SK-N-SH (cell line): ENCODE data around the gene KIF6. TPM values are rescaled to one million over a fixed set of nuclear protein-coding genes. Genes with fewer than 3 reads are reported as not detected.

Experiments used
- CTCF ChIA-PET: fragments of 300-600, 350-600 bp; formaldehyde crosslinking; extraction: SDS; loops from one replicate; lab custom pipeline; 2021; lab: Yijun Ruan, JAX
- POLR2A ChIA-PET: fragments of 350-600 bp; sonication (Branson Sonifier 250); formaldehyde crosslinking; extraction: SDS; loops from one replicate; lab custom pipeline; 2020; ENCODE audit warnings: antibody characterized with exemption, inconsistent platforms; lab: Yijun Ruan, JAX
- DNase-seq: peaks from one replicate; pipeline ENCODE4 v3.0.0; 2012
- H2AFZ ChIP-seq: fragments of 200-600 bp; sonication (generic); 2 replicates; pipeline ENCODE4 v1.8.1; 2016; ENCODE audit warnings: antibody characterized with exemption, mild to moderate bottlenecking, low read depth
- H3F3A ChIP-seq: fragments of 200-600 bp; sonication (generic); replicated peaks from 2 replicates; pipeline ENCODE3; 2016; ENCODE audit warnings: antibody characterized with exemption, mild to moderate bottlenecking; ENCODE audit not compliant: insufficient read depth
- H3K27ac ChIP-seq, 2 experiments: fragments of 200-500 bp in 1 of 2; fragments of 200-600 bp in 1 of 2; sonication (Bioruptor generic) in 1 of 2; sonication (generic), shearing (Covaris generic) in 1 of 2; 2 replicates each; pipeline versions ENCODE4 v1.5.1 to v1.6.1; 2014 to 2016; ENCODE audit warnings: low read depth in 2 of 2, inconsistent platforms in 1 of 2, low read length in 1 of 2, mild to moderate bottlenecking in 1 of 2, mixed read lengths in 1 of 2
- H3K27me3 ChIP-seq: fragments of 200-600 bp; sonication (generic), shearing (Covaris generic); 2 replicates; pipeline ENCODE4 v1.6.1; 2016; ENCODE audit warnings: mixed run types; ENCODE audit not compliant: insufficient read depth
- H3K36me3 ChIP-seq, 2 experiments: fragments of 200-500 bp in 1 of 2; fragments of 200-600 bp in 1 of 2; sonication (Bioruptor generic) in 1 of 2; sonication (generic) in 1 of 2; replicated peaks in 1 of 2; 2 replicates each; pipeline versions ENCODE3 to v1.5.1; 2014 to 2016; ENCODE audit warnings: low read length in 1 of 2, mild to moderate bottlenecking in 1 of 2; ENCODE audit not compliant: insufficient read depth in 2 of 2, control insufficient read depth in 1 of 2
- H3K4me1 ChIP-seq, 2 experiments: fragments of 200-500 bp in 1 of 2; fragments of 200-600 bp in 1 of 2; sonication (Bioruptor generic) in 1 of 2; sonication (generic), shearing (Covaris generic) in 1 of 2; 2 replicates each; pipeline versions ENCODE4 v1.5.1 to v1.6.1; 2014 to 2016; ENCODE audit warnings: low read depth in 1 of 2, low read length in 1 of 2, mixed run types in 1 of 2; ENCODE audit not compliant: insufficient read depth in 2 of 2, control insufficient read depth in 1 of 2
- H3K4me2 ChIP-seq: fragments of 200-600 bp; sonication (generic), shearing (Covaris generic); 2 replicates; pipeline ENCODE4 v1.6.1; 2017; ENCODE audit warnings: mixed run types
- H3K4me3 ChIP-seq, 2 experiments: fragments of 200-500 bp in 1 of 2; fragments of 200-600 bp in 1 of 2; sonication (Bioruptor generic) in 1 of 2; sonication (generic), shearing (Covaris generic) in 1 of 2; 2 replicates each; pipeline versions ENCODE4 v1.5.1 to v1.8.1; 2014 to 2016; ENCODE audit warnings: low read depth in 2 of 2, inconsistent platforms in 1 of 2, low read length in 1 of 2, mild to moderate bottlenecking in 1 of 2, mixed read lengths in 1 of 2, moderate library complexity in 1 of 2
- H3K79me2 ChIP-seq: fragments of 200-600 bp; sonication (generic); 2 replicates; pipeline ENCODE4 v1.8.1; 2017; ENCODE audit warnings: mild to moderate bottlenecking; ENCODE audit not compliant: insufficient read depth
- H3K9ac ChIP-seq: fragments of 200-600 bp; sonication (generic); 2 replicates; pipeline ENCODE4 v1.6.1; 2017; ENCODE audit warnings: mixed run types
- H3K9me2 ChIP-seq: fragments of 200-600 bp; sonication (generic); 2 replicates; pipeline ENCODE4 v1.6.1; 2017; ENCODE audit warnings: mixed run types
- H3K9me3 ChIP-seq: fragments of 200-600 bp; sonication (generic); 2 replicates; pipeline ENCODE4 v1.6.1; 2017; ENCODE audit warnings: mixed run types, mild to moderate bottlenecking, moderate library complexity
- H4K20me1 ChIP-seq: fragments of 200-600 bp; sonication (generic); 2 replicates; pipeline ENCODE4 v1.6.1; 2017; ENCODE audit warnings: mild to moderate bottlenecking, mixed run types; ENCODE audit not compliant: insufficient read depth
- CHD2 ChIP-seq: fragments of 150-350 bp; IDR thresholded peaks from 2 replicates; pipeline ENCODE4 v1.6.1; 2018; ENCODE audit warnings: low read length; ENCODE audit not compliant: partially characterized antibody
- ELF1 ChIP-seq: IDR thresholded peaks from 2 replicates; pipeline ENCODE4 v1.4.0; 2012
- EZH2phosphoT487 ChIP-seq: fragments of 200-600 bp; sonication (generic); IDR thresholded peaks from 2 replicates; pipeline ENCODE4 v1.6.1; 2017; ENCODE audit warnings: low read depth, mixed run types, mild to moderate bottlenecking, antibody characterized with exemption, moderate library complexity, borderline replicate concordance
- FOXJ3 ChIP-seq: sonication (generic); formaldehyde crosslinking; IDR thresholded peaks from 2 replicates; pipeline ENCODE4 v1.5.1; 2020; ENCODE audit warnings: mild to moderate bottlenecking, missing genetic modification reagents
- FOXM1 ChIP-seq: IDR thresholded peaks from 2 replicates; pipeline ENCODE4 v1.4.0; 2012; ENCODE audit warnings: low read depth, mild to moderate bottlenecking
- JUND ChIP-seq: IDR thresholded peaks from 2 replicates; pipeline ENCODE4 v1.4.0; 2012
- MXI1 ChIP-seq: IDR thresholded peaks from 2 replicates; pipeline ENCODE4 v1.6.1; 2012; ENCODE audit warnings: mild to moderate bottlenecking, low read depth, low read length, improper control_type of control experiment
- NRF1 ChIP-seq: IDR thresholded peaks from 2 replicates; pipeline ENCODE4 v1.6.1; 2012; ENCODE audit warnings: low read depth, mild to moderate bottlenecking, low read length
- POLR2AphosphoS5 ChIP-seq: IDR thresholded peaks from 2 replicates; pipeline ENCODE4 v1.6.1; 2012; ENCODE audit warnings: low read depth, low read length
- RCOR1 ChIP-seq: fragments of 150-350 bp; IDR thresholded peaks from 2 replicates; pipeline ENCODE4 v1.6.1; 2017; ENCODE audit warnings: antibody characterized with exemption, low read length
- RFX5 ChIP-seq: IDR thresholded peaks from 2 replicates; pipeline ENCODE4 v1.6.1; 2012; ENCODE audit warnings: mild to moderate bottlenecking, improper control_type of control experiment, low read length
- RXRA ChIP-seq: IDR thresholded peaks from 2 replicates; pipeline ENCODE4 v1.4.0; 2012; ENCODE audit warnings: low read depth, mild to moderate bottlenecking, borderline replicate concordance
- SMC3 ChIP-seq: IDR thresholded peaks from 2 replicates; pipeline ENCODE4 v1.6.1; 2012; ENCODE audit warnings: low read depth, low read length, improper control_type of control experiment
- TEAD4 ChIP-seq: IDR thresholded peaks from 2 replicates; pipeline ENCODE4 v1.4.0; 2012; ENCODE audit warnings: mild to moderate bottlenecking, borderline replicate concordance; ENCODE audit not compliant: insufficient read depth
- YY1 ChIP-seq: IDR thresholded peaks from 2 replicates; pipeline ENCODE4 v1.4.0; 2012; ENCODE audit warnings: low read depth, mild to moderate bottlenecking
- WGBS: methylation state at CpG from one replicate; pipeline ENCODE4 v1.1.6; 2017; ENCODE audit warnings: low lambda C conversion rate; 5-methylcytosine and 5-hydroxymethylcytosine counted together
- polyA plus RNA-seq, 3 experiments: library from polyadenylated mRNA; depleted of rRNA; stranded (reverse); fragments of >200 nt; gene quantifications; 2 replicates each; pipeline ENCODE4 v1.2.3, GENCODE V29; 2012
- TF ChIP-seq, protein P1 (sequence below): fragments of 150-350 bp; IDR thresholded peaks from 2 replicates; pipeline ENCODE4 v1.6.1; 2017; ENCODE audit warnings: antibody characterized with exemption, low read length, low read depth, borderline replicate concordance
- TF ChIP-seq, protein P2 (sequence below): IDR thresholded peaks from 2 replicates; pipeline ENCODE4 v1.6.1; 2012; ENCODE audit warnings: mild to moderate bottlenecking, low read depth, low read length, moderate library complexity

Gene KIF6
- polyA plus RNA-seq, 1 of the 3 experiments (the other 2 are of a cell fraction) = 0.13 TPM

DNA sequence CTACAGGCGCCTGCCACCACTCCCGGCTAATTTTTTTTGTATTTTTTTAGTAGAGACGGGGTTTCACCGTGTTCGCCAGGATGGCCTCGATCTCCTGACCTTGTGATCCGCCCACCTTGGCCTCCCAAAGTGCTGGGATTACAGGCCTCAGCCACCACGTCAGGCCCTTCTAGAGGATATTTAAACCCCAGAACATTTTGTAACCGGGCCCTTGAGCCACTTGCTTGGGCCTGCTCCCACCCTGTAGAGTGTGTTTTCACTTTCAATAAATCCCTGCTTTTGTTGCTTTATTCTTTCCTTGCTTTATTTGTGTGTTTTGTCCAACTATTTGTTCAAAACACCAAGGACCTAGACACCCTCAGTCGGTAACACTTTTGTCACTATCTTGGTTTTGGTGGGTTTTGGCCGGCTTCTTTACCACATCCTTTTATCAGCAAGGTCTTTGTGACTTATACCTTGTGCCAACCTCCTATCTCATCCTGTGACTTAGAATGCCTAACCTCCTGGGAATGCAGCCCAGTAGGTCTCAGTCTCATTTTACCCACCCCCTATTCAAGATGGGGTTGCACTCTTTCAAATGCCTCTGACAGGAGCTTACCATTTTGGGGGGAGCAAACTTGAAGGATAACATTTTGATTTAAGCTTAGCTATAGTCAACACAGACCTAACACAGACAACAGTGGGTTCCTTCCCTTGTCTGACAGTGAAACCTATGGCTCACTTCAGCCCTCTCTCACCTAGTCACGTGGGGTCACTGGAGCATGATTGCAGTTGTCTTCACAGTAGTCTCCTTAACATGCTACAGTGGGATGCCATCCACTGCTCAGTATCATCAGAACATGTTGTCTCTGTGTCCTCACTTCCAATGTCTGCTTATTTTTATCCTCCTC is 27.9 kb upstream of the KIF6 start:
- TF ChIP-seq NRF1 (no peak), TEAD4 (no peak), RFX5 (no peak), CHD2 (no peak), YY1 (no peak), ELF1 (no peak), RXRA (no peak), FOXJ3 (CRISPR knock-in tag) (no peak), FOXM1 (no peak), SMC3 (no peak), MXI1 (no peak), JUND (no peak), RCOR1 (no peak), POLR2AphosphoS5 (no peak), EZH2phosphoT487 (no peak)
- TF ChIP-seq, protein P1, sequence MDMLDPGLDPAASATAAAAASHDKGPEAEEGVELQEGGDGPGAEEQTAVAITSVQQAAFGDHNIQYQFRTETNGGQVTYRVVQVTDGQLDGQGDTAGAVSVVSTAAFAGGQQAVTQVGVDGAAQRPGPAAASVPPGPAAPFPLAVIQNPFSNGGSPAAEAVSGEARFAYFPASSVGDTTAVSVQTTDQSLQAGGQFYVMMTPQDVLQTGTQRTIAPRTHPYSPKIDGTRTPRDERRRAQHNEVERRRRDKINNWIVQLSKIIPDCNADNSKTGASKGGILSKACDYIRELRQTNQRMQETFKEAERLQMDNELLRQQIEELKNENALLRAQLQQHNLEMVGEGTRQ = no peak
- TF ChIP-seq, protein P2, sequence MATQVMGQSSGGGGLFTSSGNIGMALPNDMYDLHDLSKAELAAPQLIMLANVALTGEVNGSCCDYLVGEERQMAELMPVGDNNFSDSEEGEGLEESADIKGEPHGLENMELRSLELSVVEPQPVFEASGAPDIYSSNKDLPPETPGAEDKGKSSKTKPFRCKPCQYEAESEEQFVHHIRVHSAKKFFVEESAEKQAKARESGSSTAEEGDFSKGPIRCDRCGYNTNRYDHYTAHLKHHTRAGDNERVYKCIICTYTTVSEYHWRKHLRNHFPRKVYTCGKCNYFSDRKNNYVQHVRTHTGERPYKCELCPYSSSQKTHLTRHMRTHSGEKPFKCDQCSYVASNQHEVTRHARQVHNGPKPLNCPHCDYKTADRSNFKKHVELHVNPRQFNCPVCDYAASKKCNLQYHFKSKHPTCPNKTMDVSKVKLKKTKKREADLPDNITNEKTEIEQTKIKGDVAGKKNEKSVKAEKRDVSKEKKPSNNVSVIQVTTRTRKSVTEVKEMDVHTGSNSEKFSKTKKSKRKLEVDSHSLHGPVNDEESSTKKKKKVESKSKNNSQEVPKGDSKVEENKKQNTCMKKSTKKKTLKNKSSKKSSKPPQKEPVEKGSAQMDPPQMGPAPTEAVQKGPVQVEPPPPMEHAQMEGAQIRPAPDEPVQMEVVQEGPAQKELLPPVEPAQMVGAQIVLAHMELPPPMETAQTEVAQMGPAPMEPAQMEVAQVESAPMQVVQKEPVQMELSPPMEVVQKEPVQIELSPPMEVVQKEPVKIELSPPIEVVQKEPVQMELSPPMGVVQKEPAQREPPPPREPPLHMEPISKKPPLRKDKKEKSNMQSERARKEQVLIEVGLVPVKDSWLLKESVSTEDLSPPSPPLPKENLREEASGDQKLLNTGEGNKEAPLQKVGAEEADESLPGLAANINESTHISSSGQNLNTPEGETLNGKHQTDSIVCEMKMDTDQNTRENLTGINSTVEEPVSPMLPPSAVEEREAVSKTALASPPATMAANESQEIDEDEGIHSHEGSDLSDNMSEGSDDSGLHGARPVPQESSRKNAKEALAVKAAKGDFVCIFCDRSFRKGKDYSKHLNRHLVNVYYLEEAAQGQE = no peak
- Histone ChIP-seq H3K9me3 (no peaks in the 10 kb centered on the region), H3K9ac (no peak overlapping the region), H3K9me2 (no peaks in the 10 kb centered on the region), H3K27me3 (no peaks in the 10 kb centered on the region), H3K79me2 (no peaks in the 10 kb centered on the region), H4K20me1 (no peaks in the 10 kb centered on the region), H3K36me3 (no peaks in the 10 kb centered on the region), H2AFZ (no peak overlapping the region), H3K4me3 (no peak overlapping the region), H3F3A (no peaks in the 10 kb centered on the region), H3K27ac (no peak overlapping the region), H3K4me2 (no peak overlapping the region), H3K4me1 (no peaks in the 10 kb centered on the region)
- ChIA-PET CTCF (no interaction called here), POLR2A (no interaction called here)
- no peak for DNase-seq
- WGBS = 48% methylated on average over 9 of the region's 12 CpGs
